ENCODE measurements around the gene CFAP70. TPM values are rescaled to one million over a fixed set of nuclear protein-coding genes. Genes with fewer than 3 reads are reported as not detected.

The CFAP70 gene
- total RNA-seq, 1 experiment from 2014 or later = 2.9 TPM

DNA sequence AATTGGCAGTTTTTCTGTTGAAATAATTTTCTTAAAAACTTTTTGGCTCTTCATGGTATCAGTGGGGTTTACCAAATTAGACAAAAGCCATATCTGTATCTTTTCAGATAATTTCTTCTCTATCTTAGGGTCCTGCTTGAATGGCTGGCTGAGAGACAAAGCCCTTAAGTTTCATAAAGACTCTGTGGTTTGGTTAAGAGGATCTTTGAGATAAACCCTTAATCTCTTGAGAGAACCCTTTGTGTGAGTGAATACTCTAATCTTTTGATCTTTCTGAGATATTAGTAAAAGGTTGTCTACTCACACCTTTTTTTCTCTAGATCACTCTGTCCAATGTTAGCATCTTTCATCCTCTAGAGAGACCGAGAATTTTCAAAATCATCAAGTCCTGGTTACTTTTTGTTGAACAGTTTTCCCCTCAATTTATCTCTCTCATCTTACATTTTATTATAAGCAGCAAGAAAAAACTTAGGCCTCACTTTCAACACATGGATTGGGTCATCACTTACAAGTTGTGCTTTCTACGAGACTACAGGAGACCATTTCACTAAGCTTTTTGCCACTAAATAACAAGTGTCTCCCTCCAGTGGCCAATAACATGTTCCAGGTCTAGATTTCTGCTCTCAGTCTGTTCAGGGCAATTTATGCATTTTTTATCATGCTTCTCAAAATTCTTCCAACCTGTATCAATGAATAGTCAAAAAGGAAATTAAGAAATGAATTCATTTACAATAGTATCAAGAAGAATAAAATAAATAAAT, 140.1 kb downstream of the CFAP70 start (continued):
- TF ChIP-seq, protein P1, sequence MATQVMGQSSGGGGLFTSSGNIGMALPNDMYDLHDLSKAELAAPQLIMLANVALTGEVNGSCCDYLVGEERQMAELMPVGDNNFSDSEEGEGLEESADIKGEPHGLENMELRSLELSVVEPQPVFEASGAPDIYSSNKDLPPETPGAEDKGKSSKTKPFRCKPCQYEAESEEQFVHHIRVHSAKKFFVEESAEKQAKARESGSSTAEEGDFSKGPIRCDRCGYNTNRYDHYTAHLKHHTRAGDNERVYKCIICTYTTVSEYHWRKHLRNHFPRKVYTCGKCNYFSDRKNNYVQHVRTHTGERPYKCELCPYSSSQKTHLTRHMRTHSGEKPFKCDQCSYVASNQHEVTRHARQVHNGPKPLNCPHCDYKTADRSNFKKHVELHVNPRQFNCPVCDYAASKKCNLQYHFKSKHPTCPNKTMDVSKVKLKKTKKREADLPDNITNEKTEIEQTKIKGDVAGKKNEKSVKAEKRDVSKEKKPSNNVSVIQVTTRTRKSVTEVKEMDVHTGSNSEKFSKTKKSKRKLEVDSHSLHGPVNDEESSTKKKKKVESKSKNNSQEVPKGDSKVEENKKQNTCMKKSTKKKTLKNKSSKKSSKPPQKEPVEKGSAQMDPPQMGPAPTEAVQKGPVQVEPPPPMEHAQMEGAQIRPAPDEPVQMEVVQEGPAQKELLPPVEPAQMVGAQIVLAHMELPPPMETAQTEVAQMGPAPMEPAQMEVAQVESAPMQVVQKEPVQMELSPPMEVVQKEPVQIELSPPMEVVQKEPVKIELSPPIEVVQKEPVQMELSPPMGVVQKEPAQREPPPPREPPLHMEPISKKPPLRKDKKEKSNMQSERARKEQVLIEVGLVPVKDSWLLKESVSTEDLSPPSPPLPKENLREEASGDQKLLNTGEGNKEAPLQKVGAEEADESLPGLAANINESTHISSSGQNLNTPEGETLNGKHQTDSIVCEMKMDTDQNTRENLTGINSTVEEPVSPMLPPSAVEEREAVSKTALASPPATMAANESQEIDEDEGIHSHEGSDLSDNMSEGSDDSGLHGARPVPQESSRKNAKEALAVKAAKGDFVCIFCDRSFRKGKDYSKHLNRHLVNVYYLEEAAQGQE (IDR thresholded peaks at IDR 0.05; ENCODE audit: low read depth) = no peak
- TF ChIP-seq, protein P2, sequence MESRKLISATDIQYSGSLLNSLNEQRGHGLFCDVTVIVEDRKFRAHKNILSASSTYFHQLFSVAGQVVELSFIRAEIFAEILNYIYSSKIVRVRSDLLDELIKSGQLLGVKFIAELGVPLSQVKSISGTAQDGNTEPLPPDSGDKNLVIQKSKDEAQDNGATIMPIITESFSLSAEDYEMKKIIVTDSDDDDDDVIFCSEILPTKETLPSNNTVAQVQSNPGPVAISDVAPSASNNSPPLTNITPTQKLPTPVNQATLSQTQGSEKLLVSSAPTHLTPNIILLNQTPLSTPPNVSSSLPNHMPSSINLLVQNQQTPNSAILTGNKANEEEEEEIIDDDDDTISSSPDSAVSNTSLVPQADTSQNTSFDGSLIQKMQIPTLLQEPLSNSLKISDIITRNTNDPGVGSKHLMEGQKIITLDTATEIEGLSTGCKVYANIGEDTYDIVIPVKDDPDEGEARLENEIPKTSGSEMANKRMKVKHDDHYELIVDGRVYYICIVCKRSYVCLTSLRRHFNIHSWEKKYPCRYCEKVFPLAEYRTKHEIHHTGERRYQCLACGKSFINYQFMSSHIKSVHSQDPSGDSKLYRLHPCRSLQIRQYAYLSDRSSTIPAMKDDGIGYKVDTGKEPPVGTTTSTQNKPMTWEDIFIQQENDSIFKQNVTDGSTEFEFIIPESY (IDR thresholded peaks at IDR 0.05; ENCODE audit: extremely low read depth, insufficient replicate concordance, low read length) = no peak
- no peak for TF ChIP-seq ZFX (IDR thresholded peaks at IDR 0.05)
- no peak for TF ChIP-seq EZH2phosphoT487 (IDR thresholded peaks at IDR 0.05; ENCODE audit: borderline replicate concordance)

DNA sequence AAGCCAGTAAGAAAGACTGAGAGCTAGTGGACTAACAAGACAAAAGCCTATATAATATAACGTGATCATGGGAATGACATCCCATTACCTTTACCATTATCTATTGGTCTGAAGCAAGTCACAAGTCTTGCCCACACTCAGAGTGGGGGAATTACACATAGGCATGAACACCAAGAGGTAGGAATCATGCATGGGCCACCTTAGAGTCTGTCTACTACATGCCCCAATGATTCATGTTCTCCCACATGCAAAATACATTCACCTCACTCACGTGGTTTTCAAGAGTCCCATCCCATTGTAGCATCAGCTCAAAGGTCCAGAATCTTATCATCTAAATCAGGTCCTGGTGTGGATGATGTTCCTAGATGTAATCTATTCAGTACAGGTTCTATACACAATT, 141.0 kb downstream of the CFAP70 start:
- TF ChIP-seq, protein P3, sequence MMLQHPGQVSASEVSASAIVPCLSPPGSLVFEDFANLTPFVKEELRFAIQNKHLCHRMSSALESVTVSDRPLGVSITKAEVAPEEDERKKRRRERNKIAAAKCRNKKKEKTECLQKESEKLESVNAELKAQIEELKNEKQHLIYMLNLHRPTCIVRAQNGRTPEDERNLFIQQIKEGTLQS (IDR thresholded peaks at IDR 0.05) = no peak
- no peak for TF ChIP-seq POLR2AphosphoS5 (IDR thresholded peaks at IDR 0.05; ENCODE audit: low read depth, low read length)
- TF ChIP-seq ZNF274 (IDR thresholded peaks at IDR 0.05; ENCODE audit: low read depth, low read length) = no peak
- no peaks in the 10 kb centered on the region for H3K36me3 ChIP-seq (ENCODE audit: control insufficient read depth in 1 of 2, insufficient read depth in 2 of 2, low read length in 2 of 2)
- H3K9me3 ChIP-seq (ENCODE audit: control insufficient read depth in 1 of 2, insufficient read depth in 1 of 2, low read depth in 1 of 2, low read length in 2 of 2) = no peaks in the 10 kb centered on the region
- ChIA-PET RAD21 (ENCODE audit: low non-redundant PET in 1 of 2, low total read pairs in 2 of 2, uncharacterized antibody in 2 of 2, unreplicated experiment in 2 of 2) (no interaction called here), CTCF (interaction anchor here (1.2 kb wide), 1 partner anchor 121 kb away, joined by 3 read pairs; the partner anchor contains the start of gene P4HA1), POLR2A (no interaction called here)
- no peaks in the 10 kb centered on the region for H4K20me1 ChIP-seq (ENCODE audit: insufficient read depth)
- H3K27ac ChIP-seq (ENCODE audit: low read depth, low read length) = no peak overlapping the region
- H3K9me2 ChIP-seq (ENCODE audit: insufficient read depth) = no peaks in the 10 kb centered on the region
- H2AFZ ChIP-seq (ENCODE audit: low read depth, low read length, poor library complexity, severe bottlenecking) = no peak overlapping the region
- no peak overlapping the region for H3K4me3 ChIP-seq (replicated peaks in 1 of 2; ENCODE audit: low read depth in 1 of 2, low read length in 2 of 2)
- intact Hi-C loops (cut with micrococcal nuclease) = no loop called here
- no TSS peak for BruUV-seq (replicated peaks)
- ATAC-seq (no peak), DNase-seq (ENCODE audit: low read depth, low spot score) (no peak)
- H3K4me2 ChIP-seq (ENCODE audit: low read length) = no peak overlapping the region
- no peaks in the 10 kb centered on the region for H3K79me2 ChIP-seq (ENCODE audit: insufficient read depth, low read length)
- H3K27me3 ChIP-seq (ENCODE audit: insufficient read depth, low read length) = no peaks in the 10 kb centered on the region
- H3K4me1 ChIP-seq (ENCODE audit: control insufficient read depth in 1 of 2, insufficient read depth in 2 of 2, low read length in 2 of 2) = no peaks in the 10 kb centered on the region
- H3K9ac ChIP-seq (ENCODE audit: low read length) = no peak overlapping the region
